Measurements from ENCODE around the gene ROR1.

ROR1 gene

DNA sequence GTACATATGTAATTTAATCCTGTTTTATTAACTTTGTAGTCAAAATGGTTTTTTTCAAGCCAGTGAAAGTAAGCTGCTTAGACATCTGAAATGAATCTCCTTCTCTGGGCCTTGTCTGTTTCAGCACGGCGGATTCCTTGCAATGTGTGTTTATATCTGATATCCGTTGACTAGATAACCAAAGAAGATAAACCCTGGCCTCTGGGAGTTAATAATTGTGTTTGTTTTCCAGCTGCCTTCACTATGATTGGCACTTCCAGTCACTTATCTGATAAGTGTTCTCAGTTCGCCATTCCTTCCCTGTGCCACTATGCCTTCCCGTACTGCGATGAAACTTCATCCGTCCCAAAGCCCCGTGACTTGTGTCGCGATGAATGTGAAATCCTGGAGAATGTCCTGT, 366.1 kb downstream of the ROR1 start:
- H3K18ac ChIP-seq (ENCODE audit: low read depth in 1 of 2, low read length in 2 of 2), result no peak overlapping the region
- H2AFZ ChIP-seq (ENCODE audit: low read depth, low read length), result no peak overlapping the region
- H3K23ac ChIP-seq (ENCODE audit: low read length in 2 of 2), result no peak overlapping the region
- H2BK12ac ChIP-seq (ENCODE audit: low read length in 2 of 2), result peak overlapping the region in 1 of 2 experiments; percentile 61
- H2BK120ac ChIP-seq (ENCODE audit: low read depth, low read length), result no peak overlapping the region
- H2BK15ac ChIP-seq (ENCODE audit: low read depth, poor library complexity, severe bottlenecking), result no peak overlapping the region
- H3K4me1 ChIP-seq (ENCODE audit: control insufficient read depth, insufficient read depth, low read depth, low read length), result peaks cover 6% of the 10 kb centered on the region
- H3K27ac ChIP-seq (ENCODE audit: low read length, poor library complexity, severe bottlenecking), result no peak overlapping the region
- H3K4ac ChIP-seq (ENCODE audit: low read depth in 1 of 2, low read length in 2 of 2), result peak overlapping the region in 1 of 2 experiments; percentile 12
- no peak overlapping the region for H3K9ac ChIP-seq (ENCODE audit: low read length)
- no peak overlapping the region for H3K4me2 ChIP-seq (ENCODE audit: low read length, poor library complexity, severe bottlenecking)
- peaks cover 10 to 50% of the 10 kb centered on the region in 2 experiments for H3K36me3 ChIP-seq (ENCODE audit: control insufficient read depth in 1 of 2, insufficient read depth in 2 of 2, low read depth in 1 of 2, low read length in 2 of 2)
- H3K79me1 ChIP-seq (replicated peaks; ENCODE audit: low read length, poor library complexity, severe bottlenecking), result peaks cover 1% of the 10 kb centered on the region
- H4K91ac ChIP-seq (ENCODE audit: low read length), result no peak overlapping the region
- H3K9me3 ChIP-seq (ENCODE audit: control insufficient read depth, low read length), result no peaks in the 10 kb centered on the region
- peak; percentile 29 for DNase-seq
- no peak overlapping the region for H2BK5ac ChIP-seq (ENCODE audit: low read depth, low read length, poor library complexity, severe bottlenecking)
- no peaks in the 10 kb centered on the region for H3K27me3 ChIP-seq (ENCODE audit: control insufficient read depth in 1 of 2, insufficient read depth in 1 of 2, low read length in 2 of 2)
- no peak overlapping the region for H3K14ac ChIP-seq (ENCODE audit: low read length in 2 of 2)
- no peak overlapping the region for H3K4me3 ChIP-seq (ENCODE audit: insufficient read depth in 1 of 2, low read depth in 1 of 2, low read length in 2 of 2)
- H2AK5ac ChIP-seq (ENCODE audit: low read length, severe bottlenecking), result peak overlapping the region; percentile 4
- no peak overlapping the region for H4K8ac ChIP-seq (ENCODE audit: low read length)
- WGBS, result 59% methylated on average over 8 of the region's 10 CpGs

DNA sequence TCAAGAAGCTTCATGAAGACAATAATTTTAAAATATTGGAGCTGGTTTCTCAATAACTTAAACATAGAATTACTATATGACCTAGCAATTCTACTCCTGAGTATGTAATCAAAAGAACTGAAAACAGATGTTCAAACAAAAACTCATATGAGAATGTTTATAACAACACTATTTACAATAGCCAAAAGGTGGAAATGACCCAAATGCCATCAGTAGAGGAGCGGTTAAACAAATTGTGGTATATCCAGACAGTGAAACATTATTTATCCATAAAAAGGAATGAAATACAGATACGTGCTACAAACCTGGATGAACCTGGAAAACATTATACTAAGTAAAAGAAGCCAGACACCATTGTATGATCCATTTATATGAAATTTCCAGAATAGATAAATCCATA, 366.8 kb downstream of the ROR1 start:
- Histone ChIP-seq H4K91ac (ENCODE audit: low read length) (no peak overlapping the region), H3K79me1 (replicated peaks; ENCODE audit: low read length, poor library complexity, severe bottlenecking) (peaks cover 1% of the 10 kb centered on the region), H3K4ac (ENCODE audit: low read depth in 1 of 2, low read length in 2 of 2) (no peak overlapping the region), H3K9ac (ENCODE audit: low read length) (no peak overlapping the region), H2AFZ (ENCODE audit: low read depth, low read length) (no peak overlapping the region), H3K4me3 (ENCODE audit: insufficient read depth in 1 of 2, low read depth in 1 of 2, low read length in 2 of 2) (no peak overlapping the region), H3K18ac (ENCODE audit: low read depth in 1 of 2, low read length in 2 of 2) (no peak overlapping the region), H4K8ac (ENCODE audit: low read length) (no peak overlapping the region), H3K27ac (ENCODE audit: low read length, poor library complexity, severe bottlenecking) (no peak overlapping the region), H3K9me3 (ENCODE audit: control insufficient read depth, low read length) (no peaks in the 10 kb centered on the region), H2BK5ac (ENCODE audit: low read depth, low read length, poor library complexity, severe bottlenecking) (no peak overlapping the region), H2BK15ac (ENCODE audit: low read depth, poor library complexity, severe bottlenecking) (no peak overlapping the region), H2AK5ac (ENCODE audit: low read length, severe bottlenecking) (no peak overlapping the region), H3K36me3 (ENCODE audit: control insufficient read depth in 1 of 2, insufficient read depth in 2 of 2, low read depth in 1 of 2, low read length in 2 of 2) (peaks cover 10 to 52% of the 10 kb centered on the region in 2 experiments), H3K27me3 (ENCODE audit: control insufficient read depth in 1 of 2, insufficient read depth in 1 of 2, low read length in 2 of 2) (no peaks in the 10 kb centered on the region), H2BK120ac (ENCODE audit: low read depth, low read length) (no peak overlapping the region), H3K23ac (ENCODE audit: low read length in 2 of 2) (no peak overlapping the region), H3K14ac (ENCODE audit: low read length in 2 of 2) (no peak overlapping the region), H3K4me1 (ENCODE audit: control insufficient read depth, insufficient read depth, low read depth, low read length) (peaks cover 6% of the 10 kb centered on the region), H3K4me2 (ENCODE audit: low read length, poor library complexity, severe bottlenecking) (no peak overlapping the region), H2BK12ac (ENCODE audit: low read length in 2 of 2) (no peak overlapping the region)
- no peak for DNase-seq
- 83% methylated on average over 1 of the region's 2 CpGs for WGBS

DNA sequence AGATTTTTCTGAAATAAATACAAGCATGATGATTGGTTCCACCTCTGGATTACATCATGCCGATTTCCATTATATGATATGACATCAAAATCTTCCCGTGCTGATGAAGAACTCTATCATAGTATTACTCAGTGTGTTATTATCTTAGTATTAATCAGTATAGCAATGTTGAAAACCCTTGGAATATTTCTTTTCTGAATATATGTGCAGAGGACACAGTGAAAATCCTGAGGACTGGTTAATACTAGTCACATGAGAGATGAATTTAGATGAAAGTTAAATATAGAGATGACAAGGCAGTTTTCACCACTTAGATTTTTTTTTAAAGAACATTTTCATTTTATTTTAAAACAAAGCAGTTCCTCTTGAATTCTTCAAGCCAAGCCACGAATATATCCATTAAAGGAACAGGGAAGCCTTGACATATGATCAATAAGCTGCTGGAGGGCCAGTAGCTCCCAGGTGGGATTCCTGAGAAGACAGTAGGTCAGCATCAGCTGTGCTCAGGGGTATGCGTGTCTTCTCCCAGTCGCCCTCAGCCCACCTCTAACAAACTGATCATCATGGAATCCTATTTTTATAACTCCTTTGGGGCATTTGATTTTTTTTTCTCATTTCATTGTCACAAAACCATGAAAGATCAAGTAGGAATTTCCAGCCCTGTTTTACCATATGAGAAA, 373.4 kb downstream of the ROR1 start:
- Histone ChIP-seq H3K27me3 (ENCODE audit: control insufficient read depth in 1 of 2, insufficient read depth in 1 of 2, low read length in 2 of 2) (no peaks in the 10 kb centered on the region), H3K36me3 (ENCODE audit: control insufficient read depth in 1 of 2, insufficient read depth in 2 of 2, low read depth in 1 of 2, low read length in 2 of 2) (peaks cover 5 to 37% of the 10 kb centered on the region in 2 experiments), H3K4ac (ENCODE audit: low read depth in 1 of 2, low read length in 2 of 2) (no peak overlapping the region), H4K8ac (ENCODE audit: low read length) (no peak overlapping the region), H2BK5ac (ENCODE audit: low read depth, low read length, poor library complexity, severe bottlenecking) (no peak overlapping the region), H4K91ac (ENCODE audit: low read length) (no peak overlapping the region), H3K18ac (ENCODE audit: low read depth in 1 of 2, low read length in 2 of 2) (no peak overlapping the region), H3K9ac (ENCODE audit: low read length) (peak overlapping the region; percentile 37), H2BK120ac (ENCODE audit: low read depth, low read length) (no peak overlapping the region), H3K4me2 (ENCODE audit: low read length, poor library complexity, severe bottlenecking) (no peak overlapping the region), H3K9me3 (ENCODE audit: control insufficient read depth, low read length) (no peaks in the 10 kb centered on the region), H3K27ac (ENCODE audit: low read length, poor library complexity, severe bottlenecking) (no peak overlapping the region), H2AFZ (ENCODE audit: low read depth, low read length) (no peak overlapping the region), H2AK5ac (ENCODE audit: low read length, severe bottlenecking) (no peak overlapping the region), H3K14ac (ENCODE audit: low read length in 2 of 2) (no peak overlapping the region), H3K4me1 (ENCODE audit: control insufficient read depth, insufficient read depth, low read depth, low read length) (no peaks in the 10 kb centered on the region), H3K4me3 (ENCODE audit: insufficient read depth in 1 of 2, low read depth in 1 of 2, low read length in 2 of 2) (no peak overlapping the region), H2BK12ac (ENCODE audit: low read length in 2 of 2) (no peak overlapping the region), H3K23ac (ENCODE audit: low read length in 2 of 2) (no peak overlapping the region), H3K79me1 (replicated peaks; ENCODE audit: low read length, poor library complexity, severe bottlenecking) (no peaks in the 10 kb centered on the region), H2BK15ac (ENCODE audit: low read depth, poor library complexity, severe bottlenecking) (no peak overlapping the region)
- WGBS, result 85% methylated on average over 3 of the region's 5 CpGs
- DNase-seq, result no peak

DNA sequence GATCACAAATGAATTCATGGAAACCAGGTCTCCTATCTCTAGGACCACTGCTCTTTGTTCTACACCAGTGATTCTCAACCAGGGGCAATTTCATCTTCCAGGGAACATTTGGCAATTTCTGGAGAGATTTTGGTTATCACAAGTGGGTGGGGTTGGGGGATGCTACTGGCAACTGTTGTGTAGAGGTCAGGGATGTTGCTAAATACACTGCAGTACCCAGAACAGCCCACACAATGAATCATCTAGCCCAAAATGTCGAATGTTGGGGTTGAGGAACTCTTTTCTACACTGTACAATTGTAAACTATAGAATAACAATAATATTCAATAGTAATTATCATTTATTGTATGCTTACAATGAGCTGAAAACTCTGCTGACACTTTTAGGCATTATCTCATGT, 373.9 kb downstream of the ROR1 start:
- H3K4ac ChIP-seq (ENCODE audit: low read depth in 1 of 2, low read length in 2 of 2), result no peak overlapping the region
- no peak overlapping the region for H4K8ac ChIP-seq (ENCODE audit: low read length)
- no peak overlapping the region for H2BK5ac ChIP-seq (ENCODE audit: low read depth, low read length, poor library complexity, severe bottlenecking)
- no peaks in the 10 kb centered on the region for H3K4me1 ChIP-seq (ENCODE audit: control insufficient read depth, insufficient read depth, low read depth, low read length)
- H2BK120ac ChIP-seq (ENCODE audit: low read depth, low read length), result no peak overlapping the region
- H3K4me2 ChIP-seq (ENCODE audit: low read length, poor library complexity, severe bottlenecking), result no peak overlapping the region
- H3K27me3 ChIP-seq (ENCODE audit: control insufficient read depth in 1 of 2, insufficient read depth in 1 of 2, low read length in 2 of 2), result no peaks in the 10 kb centered on the region
- H3K4me3 ChIP-seq (ENCODE audit: insufficient read depth in 1 of 2, low read depth in 1 of 2, low read length in 2 of 2), result no peak overlapping the region
- DNase-seq, result no peak
- H4K91ac ChIP-seq (ENCODE audit: low read length), result no peak overlapping the region
- H3K27ac ChIP-seq (ENCODE audit: low read length, poor library complexity, severe bottlenecking), result no peak overlapping the region
- H3K14ac ChIP-seq (ENCODE audit: low read length in 2 of 2), result no peak overlapping the region
- H2AFZ ChIP-seq (ENCODE audit: low read depth, low read length), result no peak overlapping the region
- no peaks in the 10 kb centered on the region for H3K9me3 ChIP-seq (ENCODE audit: control insufficient read depth, low read length)
- H2BK12ac ChIP-seq (ENCODE audit: low read length in 2 of 2), result no peak overlapping the region
- H3K9ac ChIP-seq (ENCODE audit: low read length), result peak overlapping the region; percentile 37
- no peak overlapping the region for H2AK5ac ChIP-seq (ENCODE audit: low read length, severe bottlenecking)
- peaks cover 2 to 31% of the 10 kb centered on the region in 2 experiments for H3K36me3 ChIP-seq (ENCODE audit: control insufficient read depth in 1 of 2, insufficient read depth in 2 of 2, low read depth in 1 of 2, low read length in 2 of 2)
- H3K18ac ChIP-seq (ENCODE audit: low read depth in 1 of 2, low read length in 2 of 2), result no peak overlapping the region
- H2BK15ac ChIP-seq (ENCODE audit: low read depth, poor library complexity, severe bottlenecking), result no peak overlapping the region
- no peak overlapping the region for H3K23ac ChIP-seq (ENCODE audit: low read length in 2 of 2)
- no CpG with 5 or more reads among the region's 1 CpG for WGBS
- no peaks in the 10 kb centered on the region for H3K79me1 ChIP-seq (replicated peaks; ENCODE audit: low read length, poor library complexity, severe bottlenecking)
